PC-3 (cell line): Measurements from ENCODE around the gene OTOP1. TPM values are rescaled to one million over a fixed set of nuclear protein-coding genes. Genes with fewer than 3 reads are reported as not detected.

Experiments
- ATAC-seq: fragments of 200-7000 bp; cut with Tn5 transposase; 2 replicates; pipeline ENCODE4 v1.9.1; 2020; ENCODE audit warnings: mild to moderate bottlenecking, moderate library complexity
- BruUV-seq: library from RNA; stranded (reverse); fragments of 400-500 nt; replicated peaks from 2 replicates; lab custom pipeline; 2021; lab: Mats Ljungman, UMichigan
- CTCF ChIA-PET: fragments of 300-600 bp; sonication (Branson Sonifier 250); formaldehyde crosslinking; loops from one replicate; lab custom pipeline; 2022; ENCODE audit warnings: antibody characterized with exemption; lab: Charles Lee
- POLR2A ChIA-PET: fragments of 300-600 bp; sonication (Branson Sonifier 250); formaldehyde crosslinking; loops from one replicate; lab custom pipeline; 2022; ENCODE audit warnings: antibody characterized with exemption; ENCODE audit not compliant: unreplicated experiment; lab: Charles Lee
- DNase-seq: peaks from one replicate; pipeline ENCODE4 v3.0.0-alpha.2; 2015
- H2AFZ ChIP-seq: fragments of 300-600 bp; sonication (generic); 2 replicates; pipeline ENCODE4 v1.6.0; 2016; ENCODE audit warnings: antibody characterized with exemption, low read length
- H3F3A ChIP-seq: fragments of 300-600 bp; sonication (generic); one replicate; pipeline ENCODE4 v1.6.0; 2017; ENCODE audit warnings: antibody characterized with exemption, low read length, control low read depth, mild to moderate bottlenecking; ENCODE audit not compliant: unreplicated experiment
- H3K27ac ChIP-seq: fragments of 300-600 bp; sonication (generic); 2 replicates; pipeline ENCODE4 v1.5.1; 2016; ENCODE audit warnings: mild to moderate bottlenecking, low read length
- H3K27me3 ChIP-seq: fragments of 300-600 bp; sonication (generic); 2 replicates; pipeline ENCODE4 v1.6.1; 2016; ENCODE audit warnings: low read length, mixed read lengths
- H3K36me3 ChIP-seq: fragments of 300-600 bp; sonication (generic); 2 replicates; pipeline ENCODE4 v1.6.1; 2016; ENCODE audit warnings: low read depth, mixed run types, low read length, mixed read lengths
- H3K4me1 ChIP-seq: fragments of 300-600 bp; sonication (generic); 2 replicates; pipeline ENCODE4 v1.5.1; 2016; ENCODE audit warnings: low read length; ENCODE audit not compliant: insufficient read depth
- H3K4me2 ChIP-seq: fragments of 300-600 bp; sonication (generic); 2 replicates; pipeline ENCODE4 v1.6.0; 2016; ENCODE audit warnings: low read length
- H3K4me3 ChIP-seq: fragments of 300-600 bp; sonication (generic); 2 replicates; pipeline ENCODE4 v1.5.1; 2016; ENCODE audit warnings: mild to moderate bottlenecking, low read length, mixed read lengths
- H3K79me2 ChIP-seq: fragments of 300-600 bp; sonication (generic); 2 replicates; pipeline ENCODE4 v1.6.1; 2017; ENCODE audit warnings: low read length, mixed read lengths
- H3K9ac ChIP-seq: fragments of 300-600 bp; sonication (generic); 2 replicates; pipeline ENCODE4 v1.6.0; 2016; ENCODE audit warnings: mild to moderate bottlenecking, low read length
- H3K9me2 ChIP-seq: fragments of 300-600 bp; sonication (generic); replicated peaks from 2 replicates; pipeline ENCODE4 v1.6.1; 2016; ENCODE audit warnings: mixed run types, low read length, mixed read lengths
- H3K9me3 ChIP-seq: fragments of 300-600 bp; sonication (generic); 2 replicates; pipeline ENCODE4 v1.6.1; 2016; ENCODE audit warnings: low read length, mixed read lengths
- H4K20me1 ChIP-seq: fragments of 300-600 bp; sonication (generic); 2 replicates; pipeline ENCODE4 v1.6.1; 2016; ENCODE audit warnings: low read length, mixed read lengths
- EZH2 ChIP-seq: fragments of 300-600 bp; sonication (generic); IDR thresholded peaks from one replicate; pipeline ENCODE4 v1.6.1; 2017; ENCODE audit warnings: antibody characterized with exemption, mild to moderate bottlenecking, low read length; ENCODE audit not compliant: unreplicated experiment
- EZH2phosphoT487 ChIP-seq: fragments of 300-600 bp; sonication (generic); IDR thresholded peaks from 2 replicates; pipeline ENCODE4 v1.6.1; 2018; ENCODE audit warnings: mild to moderate bottlenecking, antibody characterized with exemption, low read length, borderline replicate concordance
- intact Hi-C: fragments of 100-400 bp; cut with micrococcal nuclease; formaldehyde crosslinking; loops from 2 replicates; pipeline ENCODE4 v1.9.0; 2023
- total RNA-seq: library from RNA; depleted of rRNA; stranded (reverse); fragments of >200 nt; gene quantifications from 2 replicates; pipeline ENCODE4 v1.2.3, GENCODE V29; 2014
- TF ChIP-seq, protein P1 (sequence below): fragments of 300-600 bp; sonication (generic); conservative IDR thresholded peaks from 2 replicates; pipeline ENCODE4 v1.5.1; 2017; ENCODE audit warnings: antibody characterized with exemption, low read depth, mild to moderate bottlenecking, low read length

OTOP1 gene
- total RNA-seq, 1 experiment from 2014 or later = not detected

DNA sequence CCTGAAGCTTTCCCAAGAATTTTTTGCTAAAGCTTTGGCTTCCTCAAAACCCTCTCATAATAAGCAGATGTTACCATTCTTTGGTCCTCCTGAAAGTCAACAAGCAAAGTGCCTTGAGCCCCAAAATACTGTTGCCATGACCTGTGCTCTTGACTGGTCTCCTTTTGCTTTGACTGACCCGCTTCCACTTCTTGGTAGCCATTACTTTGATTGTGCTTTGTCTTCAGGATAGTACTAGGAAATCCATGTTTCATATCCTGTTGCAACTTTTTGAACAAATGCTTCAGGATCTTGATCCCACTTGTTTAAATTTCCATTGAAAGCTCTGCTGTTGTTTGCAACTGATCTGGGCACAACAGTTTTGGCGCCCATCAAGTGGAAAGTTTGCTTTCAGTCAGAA is 6.9 kb upstream of the OTOP1 start:
- Histone ChIP-seq H3K9me3 (no peaks in the 10 kb centered on the region), H3K9ac (no peak overlapping the region), H3K27me3 (no peaks in the 10 kb centered on the region), H3K4me3 (no peak overlapping the region), H3K27ac (no peak overlapping the region), H3K4me1 (no peaks in the 10 kb centered on the region), H3K9me2 (no peaks in the 10 kb centered on the region), H3F3A (no peaks in the 10 kb centered on the region), H3K36me3 (no peaks in the 10 kb centered on the region), H2AFZ (no peak overlapping the region), H3K79me2 (no peaks in the 10 kb centered on the region), H3K4me2 (no peak overlapping the region), H4K20me1 (no peaks in the 10 kb centered on the region)
- TF ChIP-seq EZH2phosphoT487 (no peak), EZH2 (no peak)
- TF ChIP-seq, protein P1, sequence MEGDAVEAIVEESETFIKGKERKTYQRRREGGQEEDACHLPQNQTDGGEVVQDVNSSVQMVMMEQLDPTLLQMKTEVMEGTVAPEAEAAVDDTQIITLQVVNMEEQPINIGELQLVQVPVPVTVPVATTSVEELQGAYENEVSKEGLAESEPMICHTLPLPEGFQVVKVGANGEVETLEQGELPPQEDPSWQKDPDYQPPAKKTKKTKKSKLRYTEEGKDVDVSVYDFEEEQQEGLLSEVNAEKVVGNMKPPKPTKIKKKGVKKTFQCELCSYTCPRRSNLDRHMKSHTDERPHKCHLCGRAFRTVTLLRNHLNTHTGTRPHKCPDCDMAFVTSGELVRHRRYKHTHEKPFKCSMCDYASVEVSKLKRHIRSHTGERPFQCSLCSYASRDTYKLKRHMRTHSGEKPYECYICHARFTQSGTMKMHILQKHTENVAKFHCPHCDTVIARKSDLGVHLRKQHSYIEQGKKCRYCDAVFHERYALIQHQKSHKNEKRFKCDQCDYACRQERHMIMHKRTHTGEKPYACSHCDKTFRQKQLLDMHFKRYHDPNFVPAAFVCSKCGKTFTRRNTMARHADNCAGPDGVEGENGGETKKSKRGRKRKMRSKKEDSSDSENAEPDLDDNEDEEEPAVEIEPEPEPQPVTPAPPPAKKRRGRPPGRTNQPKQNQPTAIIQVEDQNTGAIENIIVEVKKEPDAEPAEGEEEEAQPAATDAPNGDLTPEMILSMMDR = no peak
- POLR2A ChIA-PET = no interaction called here
- no TSS peak for BruUV-seq
- intact Hi-C loops = no loop called here
- DNase-seq (no peak), ATAC-seq (no peak)
- CTCF ChIA-PET = no interaction called here

DNA sequence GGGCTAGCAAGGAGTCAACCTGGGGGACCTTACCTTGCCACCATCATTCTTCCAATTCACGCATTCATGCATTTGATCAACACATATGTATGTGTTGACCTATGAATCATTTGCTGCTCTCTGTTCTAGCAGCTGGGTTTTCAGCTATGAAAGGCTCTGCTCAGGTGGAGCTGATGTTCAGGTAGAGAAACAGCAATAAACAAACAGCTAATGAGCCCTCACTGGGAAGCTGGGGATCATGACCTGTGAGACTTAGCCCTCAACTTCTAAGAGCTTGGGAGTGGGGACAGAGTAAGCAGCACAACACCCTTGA is 1.6 kb upstream of the OTOP1 start:
- POLR2A ChIA-PET = no interaction called here
- peaks cover 17% of the 10 kb centered on the region for H3K27me3 ChIP-seq

DNA sequence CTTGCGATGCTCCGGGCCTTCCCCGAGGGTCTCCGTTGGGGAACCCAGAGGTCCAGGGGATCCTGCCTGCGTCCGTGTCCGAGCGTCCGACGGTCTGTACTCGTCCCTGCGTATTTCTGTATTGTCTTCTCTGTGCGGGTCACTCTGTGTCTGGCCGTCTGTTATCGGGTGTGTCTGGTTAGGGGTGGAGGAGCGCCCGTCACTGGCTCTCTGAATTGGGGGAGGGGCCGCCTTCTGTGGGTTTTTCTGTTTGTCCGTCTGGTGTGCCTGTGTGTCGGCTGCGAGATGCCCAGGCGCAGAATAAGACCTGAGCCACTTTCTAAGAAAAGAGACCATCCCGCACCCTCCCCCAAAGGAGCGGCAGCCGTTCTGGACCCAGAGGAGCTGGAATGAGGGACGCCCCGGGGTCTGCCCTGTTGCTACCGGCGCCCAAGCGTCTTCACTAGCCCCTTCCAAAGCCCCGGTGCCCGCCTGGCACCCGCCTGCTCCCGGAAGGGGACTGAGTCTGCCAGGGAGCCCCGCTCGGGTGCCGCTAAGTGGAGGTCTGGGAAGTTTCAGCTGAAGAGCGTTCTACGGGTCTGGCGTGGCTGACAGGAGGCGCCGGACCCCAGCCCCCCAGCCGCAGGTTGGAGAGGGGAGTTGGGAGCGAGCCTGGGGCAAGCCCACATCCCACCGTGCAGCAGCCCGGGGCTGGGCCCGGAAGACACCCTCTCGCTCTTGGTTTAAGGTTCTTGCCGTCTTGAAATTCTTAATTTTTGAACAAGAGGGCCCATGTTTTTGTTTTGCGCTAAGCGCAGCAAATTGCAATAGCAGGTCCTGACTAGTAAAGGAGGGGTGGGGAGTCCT is 1.0 kb upstream of the OTOP1 start:
- TF ChIP-seq EZH2 = peak; percentile 83
- TF ChIP-seq, protein P1 = no peak
- TF ChIP-seq EZH2phosphoT487 = 0 out of 2 replicates have a peak, but pooled peaks have one; percentile 41
- POLR2A ChIA-PET = no interaction called here

More for the DNA sequence above, 1.6 kb upstream of the OTOP1 start:
- H4K20me1 ChIP-seq = no peaks in the 10 kb centered on the region
- no TSS peak for BruUV-seq
- ATAC-seq = no peak
- no peaks in the 10 kb centered on the region for H3K36me3 ChIP-seq
- no peak for DNase-seq
- TF ChIP-seq, protein P1 = no peak
- TF ChIP-seq EZH2phosphoT487 = no peak
- TF ChIP-seq EZH2 = no peak
- CTCF ChIA-PET = no interaction called here
- no peak overlapping the region for H3K9ac ChIP-seq
- H3K9me3 ChIP-seq = no peaks in the 10 kb centered on the region
- intact Hi-C loops = no loop called here
- no peak overlapping the region for H3K4me3 ChIP-seq
- no peak overlapping the region for H3K4me2 ChIP-seq
- no peaks in the 10 kb centered on the region for H3K79me2 ChIP-seq
- H3K9me2 ChIP-seq = no peaks in the 10 kb centered on the region
- H3F3A ChIP-seq = no peaks in the 10 kb centered on the region
- H3K27ac ChIP-seq = no peak overlapping the region
- no peaks in the 10 kb centered on the region for H3K4me1 ChIP-seq
- no peak overlapping the region for H2AFZ ChIP-seq

More for the DNA sequence above, 1.0 kb upstream of the OTOP1 start:
- CTCF ChIA-PET = no interaction called here
- no peaks in the 10 kb centered on the region for H3K4me1 ChIP-seq
- H4K20me1 ChIP-seq = no peaks in the 10 kb centered on the region
- no peak overlapping the region for H3K4me3 ChIP-seq
- H3K79me2 ChIP-seq = no peaks in the 10 kb centered on the region
- no peak overlapping the region for H2AFZ ChIP-seq
- H3K27ac ChIP-seq = no peak overlapping the region
- peaks cover 17% of the 10 kb centered on the region for H3K27me3 ChIP-seq
- no peak for DNase-seq
- ATAC-seq = no peak
- no peaks in the 10 kb centered on the region for H3K9me2 ChIP-seq
- no TSS peak for BruUV-seq
- no peak overlapping the region for H3K9ac ChIP-seq
- no peaks in the 10 kb centered on the region for H3K9me3 ChIP-seq
- intact Hi-C loops = no loop called here
- no peaks in the 10 kb centered on the region for H3K36me3 ChIP-seq
- no peak overlapping the region for H3K4me2 ChIP-seq
- no peaks in the 10 kb centered on the region for H3F3A ChIP-seq
